HG03039 (cell line): Measurements from ENCODE around the gene GINS1.

ENCODE experiments used
- ATAC-seq: cut with Tn5 transposase; IDR thresholded peaks from one replicate; pipeline ENCODE4 v1.9.1; 2021; ENCODE audit warnings: mild to moderate bottlenecking, moderate library complexity; ENCODE audit not compliant: unreplicated experiment

GINS1 gene

DNA sequence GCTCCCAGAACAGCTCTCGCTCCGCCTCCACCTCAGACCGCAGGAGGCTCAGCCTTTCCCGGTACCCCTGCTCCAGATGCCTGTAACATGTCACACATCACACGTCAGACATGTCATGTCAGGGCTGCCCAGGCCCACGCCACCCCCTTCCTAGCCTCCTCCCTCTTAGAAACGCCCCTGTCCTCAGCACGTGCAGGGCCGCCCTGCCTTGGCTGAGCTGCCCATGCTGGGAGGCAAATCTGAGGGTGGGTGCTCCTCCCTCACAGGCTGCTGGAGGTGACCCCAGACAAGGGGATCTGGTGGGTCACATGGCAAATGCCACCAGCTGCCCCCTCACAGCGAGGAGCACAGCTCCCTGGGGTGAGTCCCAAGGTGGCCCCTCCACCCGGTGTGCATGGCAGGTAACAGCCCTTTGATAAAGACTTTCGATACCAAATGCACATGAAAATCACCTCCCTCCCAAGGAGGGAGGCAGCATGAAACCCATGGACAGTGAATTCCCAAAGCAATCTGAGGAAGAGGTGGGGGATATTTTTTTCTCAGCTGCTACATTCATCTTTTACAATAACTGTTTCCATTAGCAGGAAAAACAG lies 84.1 kb downstream of the GINS1 start:
- ATAC-seq: no peak

DNA sequence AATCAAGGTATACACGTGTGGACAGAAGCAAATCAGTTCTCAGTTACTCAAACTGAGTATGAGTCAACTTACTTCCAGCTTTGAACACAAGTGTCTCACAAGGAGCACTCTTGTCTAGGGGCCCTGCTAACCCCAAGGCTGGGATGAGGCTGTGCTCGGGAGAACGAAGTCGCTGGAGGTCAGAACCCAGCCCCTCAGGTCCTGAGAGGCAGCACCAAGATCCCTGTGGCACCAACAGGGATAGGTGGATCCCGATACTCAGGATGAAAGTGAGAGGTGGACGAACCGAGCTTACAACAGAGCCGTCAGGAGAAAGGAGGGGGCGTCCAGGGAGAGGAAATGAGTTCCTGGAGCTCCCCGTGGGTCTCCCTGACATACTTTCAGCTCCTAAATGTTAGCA lies 85.7 kb downstream of the GINS1 start:
- no peak for ATAC-seq

DNA sequence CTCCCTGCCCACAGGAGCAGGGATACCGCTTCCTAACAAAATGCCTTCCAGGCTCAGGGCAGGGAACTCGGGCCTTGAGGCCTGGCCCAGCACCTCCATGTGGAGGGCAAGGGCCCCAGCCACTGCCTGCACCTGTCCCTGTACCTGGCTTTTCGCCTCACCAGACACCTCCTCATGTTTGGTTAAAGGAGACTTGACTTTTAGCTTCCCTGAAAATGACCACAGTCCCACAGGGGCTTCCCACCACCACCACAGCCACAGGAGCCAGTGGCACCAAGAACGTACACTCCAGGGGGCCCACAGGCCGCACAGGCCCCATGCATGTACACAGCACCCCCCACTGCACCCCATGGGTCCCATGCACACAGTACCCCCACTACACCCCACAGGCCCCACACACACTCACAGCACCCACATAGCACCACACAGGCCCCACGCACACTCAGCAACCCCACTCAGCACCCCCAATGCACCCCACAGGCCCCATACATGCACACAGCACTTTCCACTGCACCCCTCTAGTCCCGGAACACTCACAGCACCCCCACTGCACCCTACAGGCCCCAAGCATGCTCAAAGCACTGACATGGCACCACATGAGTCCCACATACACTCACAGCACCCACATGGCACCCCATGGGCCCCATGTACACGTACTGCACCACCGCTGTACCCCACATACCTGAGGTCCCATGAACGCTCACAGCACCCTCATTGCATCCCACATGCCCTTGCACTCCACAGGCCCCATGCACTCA lies 86.5 kb downstream of the GINS1 start:
- ATAC-seq: no peak

DNA sequence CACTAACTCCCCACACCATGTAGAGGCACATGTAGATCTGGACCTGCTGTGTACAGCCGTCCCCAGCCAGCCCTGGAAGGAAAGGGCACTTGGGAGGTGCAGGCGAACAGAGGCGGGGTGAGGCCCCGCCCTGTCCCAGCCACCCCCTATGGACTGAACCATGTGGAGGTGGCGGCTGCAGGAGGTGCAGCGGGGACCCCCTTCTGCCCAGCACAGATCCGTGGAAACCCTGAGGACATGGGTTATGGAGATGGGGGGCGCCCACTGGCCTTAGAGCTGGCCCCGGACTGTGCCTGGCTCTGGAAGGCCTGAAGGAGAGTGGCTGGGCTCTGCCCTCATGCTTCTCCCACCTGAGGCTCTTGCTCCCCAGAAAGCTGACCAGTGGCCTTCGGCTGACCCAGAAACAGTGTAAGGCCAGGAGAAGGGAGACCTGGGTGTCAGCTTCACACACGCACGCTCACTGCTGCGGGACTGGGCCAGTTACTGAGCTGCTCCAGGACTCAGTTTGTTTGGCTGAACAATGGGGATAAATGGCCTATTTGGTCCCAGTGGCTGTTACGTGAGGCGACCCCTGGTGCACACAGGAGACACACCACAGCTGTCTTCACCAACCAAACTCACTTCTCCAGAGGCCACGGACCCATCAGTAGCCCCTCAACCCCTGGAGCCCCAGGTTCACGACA lies 87.2 kb downstream of the GINS1 start:
- ATAC-seq: no peak

DNA sequence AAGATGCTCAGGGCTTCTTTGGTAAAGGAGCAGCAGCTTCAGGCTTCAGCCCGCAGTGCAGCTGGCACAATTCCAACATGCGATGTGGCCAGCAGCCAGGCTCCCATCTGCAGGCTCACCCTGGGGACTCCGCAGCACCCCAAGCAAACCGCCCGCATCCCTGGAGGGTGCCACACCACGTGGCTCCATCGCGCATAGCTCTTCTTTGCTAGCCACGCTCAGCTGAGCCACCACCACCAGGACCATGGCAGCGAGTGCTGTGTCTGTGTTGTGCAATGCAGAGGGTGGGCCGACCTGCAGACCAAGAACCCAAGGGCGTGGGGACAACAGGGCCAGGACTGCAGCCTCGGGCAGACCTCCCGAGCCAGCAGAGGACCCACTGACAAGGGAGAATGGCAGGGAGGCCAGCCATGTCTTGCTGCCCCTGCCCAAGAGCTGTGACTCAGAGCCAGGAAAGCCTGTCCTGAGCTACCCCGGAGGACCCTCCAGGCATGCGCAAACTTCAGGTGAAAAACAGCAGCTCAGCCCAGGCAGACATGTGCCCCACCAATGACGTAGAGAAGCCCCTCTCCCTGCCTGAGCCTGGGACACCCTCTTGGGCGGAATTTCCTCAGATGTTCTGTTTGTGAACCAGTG lies 87.8 kb downstream of the GINS1 start:
- ATAC-seq: no peak

DNA sequence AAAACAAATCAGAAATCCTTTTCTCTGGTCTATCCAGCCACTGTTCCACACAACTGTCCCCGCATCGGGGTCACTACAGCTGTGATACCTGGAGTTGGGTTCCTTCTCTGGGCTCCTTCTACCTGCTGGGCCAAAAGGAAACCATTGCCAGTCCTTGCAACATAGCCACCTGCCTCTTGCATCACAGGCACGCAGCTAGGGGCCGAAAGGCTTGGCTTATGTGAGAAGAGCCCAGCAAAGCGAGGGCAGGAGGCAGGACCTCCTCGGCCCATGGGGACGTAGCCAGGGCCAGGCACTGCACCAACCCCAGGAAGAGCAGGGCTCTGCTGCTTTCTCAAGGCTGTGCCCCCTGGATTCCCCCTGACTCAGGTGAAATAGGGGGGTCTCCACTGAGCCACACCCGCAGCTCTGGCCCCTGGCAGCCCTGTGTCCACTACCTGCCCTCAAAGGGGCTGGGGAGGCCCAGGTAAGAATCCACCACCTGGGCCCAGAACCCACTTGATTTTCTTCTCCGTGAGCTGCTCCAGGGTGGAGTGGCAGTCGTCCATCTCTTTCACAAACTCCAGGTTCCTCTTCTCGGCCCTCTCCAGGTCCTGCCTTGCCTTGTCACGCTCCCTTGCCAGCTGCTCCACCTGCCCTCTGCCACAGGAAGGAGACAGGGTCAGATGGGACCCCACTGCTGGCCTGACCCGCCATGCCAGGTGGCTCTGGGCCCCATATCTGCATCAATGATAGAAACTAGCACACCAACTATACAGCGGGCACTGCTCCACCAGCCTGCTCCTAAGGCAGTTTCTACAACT lies 88.9 kb downstream of the GINS1 start:
- no peak for ATAC-seq

DNA sequence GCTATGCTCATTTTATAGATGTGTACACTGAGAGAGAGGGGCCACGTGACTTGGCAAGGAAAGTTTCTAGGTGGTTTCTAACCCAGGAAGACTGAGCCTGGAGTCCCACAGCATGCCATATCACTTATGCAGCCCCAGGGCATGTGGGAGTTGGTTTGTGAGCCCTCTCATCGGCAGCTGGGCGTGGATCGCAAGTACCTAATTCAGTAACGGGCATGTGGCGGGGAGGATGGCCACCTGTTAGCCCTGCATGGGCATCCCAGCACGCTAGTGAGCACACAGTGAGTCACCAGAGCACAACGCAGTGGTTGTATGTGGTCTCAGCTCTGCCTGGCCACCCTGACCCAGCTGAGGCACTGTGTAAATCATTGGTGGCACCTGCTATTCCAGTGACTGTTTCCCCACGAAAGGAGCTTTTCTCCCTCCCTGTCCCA lies 89.5 kb downstream of the GINS1 start:
- no peak for ATAC-seq

DNA sequence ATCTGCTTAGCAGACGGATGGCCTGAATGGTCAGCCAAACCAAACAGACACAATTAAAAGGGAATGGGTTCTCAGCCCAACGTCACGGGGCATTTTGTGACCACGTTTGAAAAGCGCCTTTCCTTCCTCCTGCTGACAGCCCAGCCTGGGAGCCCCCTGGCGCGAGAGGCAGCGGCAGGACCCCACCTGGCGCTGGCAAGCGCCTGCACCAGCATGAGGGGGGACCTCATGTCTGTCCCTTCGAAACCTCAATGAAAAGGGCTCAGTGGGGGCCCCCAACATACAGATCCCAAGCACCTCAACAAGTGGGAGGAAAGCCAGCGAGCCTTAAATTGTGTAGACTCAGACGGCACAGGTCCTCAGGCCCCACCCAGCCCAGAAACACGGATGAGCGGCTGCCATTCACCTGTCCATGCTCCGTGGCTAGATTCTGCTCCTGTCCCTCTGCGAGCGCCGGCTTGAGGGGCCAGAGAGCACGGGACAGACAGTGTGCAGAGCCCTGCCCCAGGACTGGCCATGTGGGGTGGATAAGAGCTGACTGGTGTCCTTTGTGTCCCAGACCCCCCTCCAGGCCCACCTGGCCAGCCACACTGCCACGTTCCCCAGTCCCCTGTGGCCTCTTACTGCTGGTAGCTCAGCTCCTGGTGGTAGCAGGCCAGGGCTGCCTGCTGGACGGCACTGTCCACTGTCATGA lies 90.3 kb downstream of the GINS1 start:
- ATAC-seq: no peak
